HEK293T (cell line): ENCODE measurements around the gene ZNF19.

ENCODE experiments used
- ARNT ChIP-seq: fragments of 450-650 bp; IDR thresholded peaks from 2 replicates; pipeline ENCODE4 v1.6.1; 2017; ENCODE audit warnings: mild to moderate bottlenecking
- BHLHE40 ChIP-seq: fragments of 450-650 bp; IDR thresholded peaks from 2 replicates; pipeline ENCODE4 v1.6.1; 2016; ENCODE audit warnings: mild to moderate bottlenecking, moderate library complexity, borderline replicate concordance
- ELF4 ChIP-seq: fragments of 450-650 bp; IDR thresholded peaks from 2 replicates; pipeline ENCODE4 v1.6.1; 2017; ENCODE audit warnings: antibody characterized with exemption
- FOXA1 ChIP-seq: fragments of 450-650 bp; IDR thresholded peaks from 2 replicates; pipeline ENCODE4 v1.6.1; 2016; ENCODE audit warnings: mild to moderate bottlenecking
- FOXM1 ChIP-seq: fragments of 450-650 bp; IDR thresholded peaks from 2 replicates; pipeline ENCODE4 v1.6.1; 2017; ENCODE audit warnings: mild to moderate bottlenecking, borderline replicate concordance
- HDGF ChIP-seq: fragments of 450-650 bp; IDR thresholded peaks from 2 replicates; pipeline ENCODE4 v1.6.1; 2017; ENCODE audit warnings: antibody characterized with exemption, borderline replicate concordance
- NFRKB ChIP-seq: fragments of 450-650 bp; IDR thresholded peaks from 2 replicates; pipeline ENCODE4 v1.6.1; 2016; ENCODE audit warnings: mild to moderate bottlenecking, moderate library complexity
- SP1 ChIP-seq: fragments of 450-650 bp; IDR thresholded peaks from 2 replicates; pipeline ENCODE4 v1.6.1; 2017
- SUZ12 ChIP-seq: fragments of 450-650 bp; IDR thresholded peaks from 2 replicates; pipeline ENCODE4 v1.6.1; 2016; ENCODE audit warnings: mild to moderate bottlenecking
- ZNF384 ChIP-seq: fragments of 450-650 bp; IDR thresholded peaks from 2 replicates; pipeline ENCODE4 v1.6.1; 2016
- TF ChIP-seq, protein P1 (sequence below): fragments of 450-650 bp; IDR thresholded peaks from 2 replicates; pipeline ENCODE4 v1.6.1; 2016

DNA sequence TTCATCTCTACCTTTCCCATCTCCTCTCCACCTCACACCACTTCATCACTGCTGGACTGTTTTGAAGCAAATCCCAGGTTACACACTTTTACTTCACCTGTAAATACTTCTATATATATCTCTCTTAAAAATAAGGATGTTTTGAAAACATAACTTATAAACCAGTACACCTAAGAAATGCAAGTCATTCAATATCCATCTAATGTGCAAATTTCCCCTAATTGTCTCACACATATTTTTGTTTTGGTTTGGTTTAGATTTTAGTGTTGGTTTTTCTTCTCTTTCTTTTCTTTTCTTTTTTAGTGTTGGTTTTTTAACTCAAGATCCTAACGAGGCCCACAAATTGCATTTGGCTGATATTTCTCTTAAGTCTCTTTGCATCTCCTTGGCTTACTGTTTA, 17.9 kb upstream of the ZNF19 start:
- no peak for TF ChIP-seq FOXM1
- TF ChIP-seq, protein P1, sequence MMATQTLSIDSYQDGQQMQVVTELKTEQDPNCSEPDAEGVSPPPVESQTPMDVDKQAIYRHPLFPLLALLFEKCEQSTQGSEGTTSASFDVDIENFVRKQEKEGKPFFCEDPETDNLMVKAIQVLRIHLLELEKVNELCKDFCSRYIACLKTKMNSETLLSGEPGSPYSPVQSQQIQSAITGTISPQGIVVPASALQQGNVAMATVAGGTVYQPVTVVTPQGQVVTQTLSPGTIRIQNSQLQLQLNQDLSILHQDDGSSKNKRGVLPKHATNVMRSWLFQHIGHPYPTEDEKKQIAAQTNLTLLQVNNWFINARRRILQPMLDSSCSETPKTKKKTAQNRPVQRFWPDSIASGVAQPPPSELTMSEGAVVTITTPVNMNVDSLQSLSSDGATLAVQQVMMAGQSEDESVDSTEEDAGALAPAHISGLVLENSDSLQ: no peak
- no peak for TF ChIP-seq SP1
- no peak for TF ChIP-seq HDGF
- no peak for TF ChIP-seq BHLHE40
- no peak for TF ChIP-seq ARNT
- no peak for TF ChIP-seq FOXA1
- TF ChIP-seq NFRKB: no peak
- TF ChIP-seq ELF4: no peak
- TF ChIP-seq ZNF384: no peak
- TF ChIP-seq SUZ12: no peak
